HL-60 (cell line): ENCODE measurements around the gene LIX1.

Source experiments
- DNase-seq, 2 experiments: peaks; one replicate each; pipeline ENCODE4 v3.0.0-alpha.2; 2010 to 2020; ENCODE audit warnings: low read depth in 1 of 2, low spot score in 1 of 2
- H3K27ac ChIP-seq: fragments of 250-450 bp; sonication (Bioruptor Pico); replicated peaks from 2 replicates; pipeline ENCODE4 v1.5.1; 2020; ENCODE audit warnings: mild to moderate bottlenecking, moderate library complexity
- H3K27me3 ChIP-seq: fragments of 250-450 bp; sonication (Bioruptor Pico); 2 replicates; pipeline ENCODE4 v1.5.1; 2021; ENCODE audit warnings: mild to moderate bottlenecking, moderate library complexity; ENCODE audit not compliant: insufficient read depth, poor library complexity, severe bottlenecking
- H3K4me3 ChIP-seq: replicated peaks from 2 replicates; pipeline ENCODE4 v1.5.1; 2011; ENCODE audit warnings: mild to moderate bottlenecking, control low read depth, low read length; ENCODE audit not compliant: insufficient read depth
- GABPA ChIP-seq: IDR thresholded peaks from 2 replicates; pipeline ENCODE4 v1.6.1; 2012; ENCODE audit warnings: low read depth
- POLR2AphosphoS5 ChIP-seq: IDR thresholded peaks from 2 replicates; pipeline ENCODE4 v1.6.1; 2012; ENCODE audit warnings: low read depth
- SPI1 ChIP-seq: IDR thresholded peaks from 2 replicates; pipeline ENCODE4 v1.6.1; 2012; ENCODE audit warnings: low read depth, mild to moderate bottlenecking, borderline replicate concordance
- TF ChIP-seq, protein P1 (sequence below): IDR thresholded peaks from 2 replicates; pipeline ENCODE4 v1.6.1; 2012; ENCODE audit warnings: low read depth; ENCODE audit not compliant: insufficient replicate concordance
- TF ChIP-seq, protein P2 (sequence below): IDR thresholded peaks from one replicate; pipeline ENCODE4 v1.5.1; 2011; ENCODE audit warnings: low read length, control low read depth, inconsistent platforms; ENCODE audit not compliant: insufficient read depth

Gene LIX1

DNA sequence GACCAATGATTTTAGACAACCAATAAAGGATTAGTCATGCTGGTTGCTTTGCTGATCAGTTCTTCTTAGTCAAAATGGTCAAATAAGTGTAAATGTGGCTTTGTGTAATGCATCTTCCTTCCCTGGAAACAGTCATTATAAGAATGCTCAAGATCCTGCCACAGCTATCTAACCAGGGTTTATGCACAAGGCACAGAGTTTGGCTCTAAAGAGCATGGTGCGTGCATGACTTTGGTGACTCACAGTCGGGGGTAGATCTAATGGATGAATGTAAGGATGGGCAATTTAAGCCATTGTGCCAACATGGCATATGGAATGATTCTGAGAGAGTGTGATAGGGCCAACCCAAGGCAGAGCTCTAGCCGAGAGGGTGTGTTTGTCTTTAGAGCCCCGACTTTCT lies 6.5 kb downstream of the LIX1 start:
- Histone ChIP-seq H3K4me3 (no peak overlapping the region), H3K27ac (no peak overlapping the region), H3K27me3 (no peaks in the 10 kb centered on the region)
- DNase-seq = no peak
- TF ChIP-seq POLR2AphosphoS5 (no peak), GABPA (no peak), SPI1 (no peak)
- TF ChIP-seq, protein P1, sequence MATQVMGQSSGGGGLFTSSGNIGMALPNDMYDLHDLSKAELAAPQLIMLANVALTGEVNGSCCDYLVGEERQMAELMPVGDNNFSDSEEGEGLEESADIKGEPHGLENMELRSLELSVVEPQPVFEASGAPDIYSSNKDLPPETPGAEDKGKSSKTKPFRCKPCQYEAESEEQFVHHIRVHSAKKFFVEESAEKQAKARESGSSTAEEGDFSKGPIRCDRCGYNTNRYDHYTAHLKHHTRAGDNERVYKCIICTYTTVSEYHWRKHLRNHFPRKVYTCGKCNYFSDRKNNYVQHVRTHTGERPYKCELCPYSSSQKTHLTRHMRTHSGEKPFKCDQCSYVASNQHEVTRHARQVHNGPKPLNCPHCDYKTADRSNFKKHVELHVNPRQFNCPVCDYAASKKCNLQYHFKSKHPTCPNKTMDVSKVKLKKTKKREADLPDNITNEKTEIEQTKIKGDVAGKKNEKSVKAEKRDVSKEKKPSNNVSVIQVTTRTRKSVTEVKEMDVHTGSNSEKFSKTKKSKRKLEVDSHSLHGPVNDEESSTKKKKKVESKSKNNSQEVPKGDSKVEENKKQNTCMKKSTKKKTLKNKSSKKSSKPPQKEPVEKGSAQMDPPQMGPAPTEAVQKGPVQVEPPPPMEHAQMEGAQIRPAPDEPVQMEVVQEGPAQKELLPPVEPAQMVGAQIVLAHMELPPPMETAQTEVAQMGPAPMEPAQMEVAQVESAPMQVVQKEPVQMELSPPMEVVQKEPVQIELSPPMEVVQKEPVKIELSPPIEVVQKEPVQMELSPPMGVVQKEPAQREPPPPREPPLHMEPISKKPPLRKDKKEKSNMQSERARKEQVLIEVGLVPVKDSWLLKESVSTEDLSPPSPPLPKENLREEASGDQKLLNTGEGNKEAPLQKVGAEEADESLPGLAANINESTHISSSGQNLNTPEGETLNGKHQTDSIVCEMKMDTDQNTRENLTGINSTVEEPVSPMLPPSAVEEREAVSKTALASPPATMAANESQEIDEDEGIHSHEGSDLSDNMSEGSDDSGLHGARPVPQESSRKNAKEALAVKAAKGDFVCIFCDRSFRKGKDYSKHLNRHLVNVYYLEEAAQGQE = no peak
- TF ChIP-seq, protein P2, sequence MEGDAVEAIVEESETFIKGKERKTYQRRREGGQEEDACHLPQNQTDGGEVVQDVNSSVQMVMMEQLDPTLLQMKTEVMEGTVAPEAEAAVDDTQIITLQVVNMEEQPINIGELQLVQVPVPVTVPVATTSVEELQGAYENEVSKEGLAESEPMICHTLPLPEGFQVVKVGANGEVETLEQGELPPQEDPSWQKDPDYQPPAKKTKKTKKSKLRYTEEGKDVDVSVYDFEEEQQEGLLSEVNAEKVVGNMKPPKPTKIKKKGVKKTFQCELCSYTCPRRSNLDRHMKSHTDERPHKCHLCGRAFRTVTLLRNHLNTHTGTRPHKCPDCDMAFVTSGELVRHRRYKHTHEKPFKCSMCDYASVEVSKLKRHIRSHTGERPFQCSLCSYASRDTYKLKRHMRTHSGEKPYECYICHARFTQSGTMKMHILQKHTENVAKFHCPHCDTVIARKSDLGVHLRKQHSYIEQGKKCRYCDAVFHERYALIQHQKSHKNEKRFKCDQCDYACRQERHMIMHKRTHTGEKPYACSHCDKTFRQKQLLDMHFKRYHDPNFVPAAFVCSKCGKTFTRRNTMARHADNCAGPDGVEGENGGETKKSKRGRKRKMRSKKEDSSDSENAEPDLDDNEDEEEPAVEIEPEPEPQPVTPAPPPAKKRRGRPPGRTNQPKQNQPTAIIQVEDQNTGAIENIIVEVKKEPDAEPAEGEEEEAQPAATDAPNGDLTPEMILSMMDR = no peak

DNA sequence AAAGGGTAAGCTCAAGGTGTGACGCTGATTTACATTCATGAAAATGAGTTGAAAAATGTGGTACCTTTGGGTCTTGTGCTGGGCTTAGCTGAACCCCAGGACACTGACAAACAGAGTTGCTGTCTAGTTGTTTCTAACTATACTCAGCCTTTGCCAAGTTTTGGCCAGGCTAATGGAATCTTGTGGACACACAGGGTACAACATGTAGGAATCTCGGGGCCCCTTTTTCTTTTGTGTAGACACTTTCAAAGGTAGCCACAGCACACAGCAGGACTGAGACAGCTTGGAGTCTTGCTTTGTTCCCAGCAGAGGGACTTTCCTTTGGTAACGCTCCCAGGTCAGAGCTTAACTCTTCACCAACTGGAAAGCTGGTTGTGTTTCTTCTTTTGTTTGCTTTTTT lies 7.8 kb downstream of the LIX1 start:
- no peak overlapping the region for H3K27ac ChIP-seq
- no peak for DNase-seq
- no peak overlapping the region for H3K4me3 ChIP-seq
- TF ChIP-seq SPI1 (no peak), POLR2AphosphoS5 (no peak), GABPA (no peak)
- TF ChIP-seq, protein P1 = no peak
- TF ChIP-seq, protein P2 = no peak
- no peaks in the 10 kb centered on the region for H3K27me3 ChIP-seq

DNA sequence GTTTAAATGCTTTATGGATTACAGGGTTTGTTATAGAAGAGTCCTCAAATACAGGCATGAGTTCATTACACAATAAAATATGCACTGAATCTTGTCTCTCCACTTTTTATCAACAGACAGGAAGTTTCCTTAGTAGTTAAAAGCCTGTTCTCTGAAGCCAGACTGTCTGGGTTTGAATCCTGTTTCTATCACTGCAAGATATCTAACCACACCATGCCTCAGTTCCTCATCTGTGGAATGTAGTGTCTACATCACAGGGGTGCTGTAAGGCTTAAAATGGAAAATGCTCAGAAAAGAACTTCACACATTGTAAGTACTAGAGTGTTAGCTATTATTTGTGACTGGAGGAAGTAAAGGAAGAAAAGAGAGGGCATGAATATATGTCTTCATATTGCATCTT lies 9.3 kb downstream of the LIX1 start:
- peak in 1 of 2 experiments; percentile 10 for DNase-seq
- Histone ChIP-seq H3K27ac (no peak overlapping the region), H3K4me3 (no peak overlapping the region), H3K27me3 (no peaks in the 10 kb centered on the region)
- TF ChIP-seq SPI1 = no peak
- TF ChIP-seq GABPA = no peak
- TF ChIP-seq, protein P2 = no peak
- no peak for TF ChIP-seq POLR2AphosphoS5
- TF ChIP-seq, protein P1 = no peak
